Nephron (organoid): Measurements from ENCODE around the gene LDB1.

Experiments
- H3K27ac Mint-ChIP-seq, 3 experiments: 2 replicates each; pipeline ENCODE4 v1.8.0; 2020; ENCODE audit warnings: mixed read lengths in 3 of 3, mild to moderate bottlenecking in 2 of 3, moderate library complexity in 1 of 3
- H3K27me3 Mint-ChIP-seq: 2 replicates; pipeline ENCODE4 v1.8.0; 2021; ENCODE audit warnings: low read depth, mild to moderate bottlenecking, moderate library complexity, mixed read lengths
- H3K36me3 Mint-ChIP-seq: 2 replicates; pipeline ENCODE4 v1.8.0; 2020; ENCODE audit warnings: low read depth, mixed read lengths
- H3K4me1 Mint-ChIP-seq: 2 replicates; pipeline ENCODE4 v1.8.0; 2020; ENCODE audit warnings: mixed read lengths
- H3K4me3 Mint-ChIP-seq, 3 experiments: 2 replicates each; pipeline ENCODE4 v1.8.0; 2020; ENCODE audit warnings: mild to moderate bottlenecking in 3 of 3, mixed read lengths in 3 of 3, moderate library complexity in 2 of 3
- H3K9me3 Mint-ChIP-seq: 2 replicates; pipeline ENCODE4 v1.8.0; 2020; ENCODE audit warnings: mixed read lengths
- CTCF ChIP-seq, 3 experiments: fragments of 200-600 bp; sonication (generic); IDR thresholded peaks; one replicate each; pipeline ENCODE4 v1.5.0; 2021; ENCODE audit warnings: antibody characterized with exemption in 3 of 3; ENCODE audit not compliant: unreplicated experiment in 3 of 3

LDB1 gene

GRCh38 chr10:102117391-102118159 is 2.6 kb downstream of the LDB1 start:
- Mint-ChIP-seq H3K27me3 (no peaks in the 10 kb centered on the region), H3K9me3 (no peaks in the 10 kb centered on the region), H3K27ac (peak overlapping the region; percentile 95 to 99 (median 96)), H3K36me3 (peaks cover 7% of the 10 kb centered on the region), H3K4me1 (peaks cover 77% of the 10 kb centered on the region), H3K4me3 (peak overlapping the region; percentile 92 to 98 (median 97))
- peak; percentile 19 to 28 (median 26) for TF ChIP-seq CTCF (IDR thresholded peaks at IDR 0.05; ENCODE audit: unreplicated experiment in 3 of 3)

- peak overlapping the region; percentile 95 to 99 (median 96) for H3K27ac Mint-ChIP-seq
- peak overlapping the region; percentile 92 to 98 (median 97) for H3K4me3 Mint-ChIP-seq
Observed at GRCh38 chr10:102116656-102117055, 3.5 kb downstream of the LDB1 start.

GRCh38 chr10:102115775-102116174 is 4.4 kb downstream of the LDB1 start:
- Mint-ChIP-seq H3K4me3 (peak overlapping the region; percentile 92 to 98 (median 97)), H3K9me3 (no peaks in the 10 kb centered on the region), H3K4me1 (peaks cover 65% of the 10 kb centered on the region), H3K27ac (peak overlapping the region; percentile 95 to 99 (median 96)), H3K27me3 (no peaks in the 10 kb centered on the region), H3K36me3 (peaks cover 18% of the 10 kb centered on the region)
- no peak for TF ChIP-seq CTCF (IDR thresholded peaks at IDR 0.05; ENCODE audit: unreplicated experiment in 3 of 3)

More at GRCh38 chr10:102116656-102117055, 3.5 kb downstream of the LDB1 start:
- H3K36me3 Mint-ChIP-seq = peaks cover 12% of the 10 kb centered on the region
- no peak for TF ChIP-seq CTCF (IDR thresholded peaks at IDR 0.05; ENCODE audit: unreplicated experiment in 3 of 3)
- H3K27me3 Mint-ChIP-seq = no peaks in the 10 kb centered on the region
- H3K4me1 Mint-ChIP-seq = peaks cover 72% of the 10 kb centered on the region
- no peaks in the 10 kb centered on the region for H3K9me3 Mint-ChIP-seq

DNA sequence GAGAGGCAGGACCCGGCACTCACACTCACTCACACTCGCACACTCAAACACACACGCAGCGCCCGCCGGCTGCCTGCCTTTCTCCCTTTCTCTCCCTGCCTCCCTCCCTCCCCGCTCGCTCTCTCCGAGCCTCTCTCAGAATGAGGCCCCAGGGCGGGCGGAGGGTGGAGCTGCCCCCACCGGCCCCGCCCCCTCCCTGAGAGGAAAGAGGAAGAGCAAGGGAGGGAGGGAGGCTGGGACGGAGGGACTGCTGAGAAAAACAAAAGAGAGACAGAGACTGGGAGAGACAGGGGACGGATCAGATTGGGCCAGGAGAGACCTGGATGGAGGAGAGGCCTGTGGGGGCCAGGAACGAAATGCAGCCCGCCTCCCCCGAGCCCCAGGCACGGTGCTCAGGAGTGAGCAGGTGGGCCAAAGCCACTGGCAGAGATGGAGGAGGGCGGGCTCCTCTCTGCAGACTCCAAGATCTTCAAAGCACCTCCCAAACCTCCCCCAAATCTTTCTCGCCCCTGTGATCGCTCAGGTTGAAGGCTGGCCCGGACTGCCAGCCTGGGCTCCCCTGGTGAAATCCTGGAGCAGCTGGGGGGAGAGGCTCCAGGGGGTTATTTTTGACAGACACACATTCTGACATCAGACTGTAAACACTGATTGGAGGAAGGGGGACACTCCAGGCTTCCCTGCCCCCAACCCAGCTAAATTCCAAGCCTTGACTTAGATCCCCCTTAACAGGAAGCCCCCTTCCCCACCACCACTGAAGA is 5.1 kb downstream of the LDB1 start:
- no peak for TF ChIP-seq CTCF (IDR thresholded peaks at IDR 0.05; ENCODE audit: unreplicated experiment in 3 of 3)
- peaks cover 25% of the 10 kb centered on the region for H3K36me3 Mint-ChIP-seq
- no peaks in the 10 kb centered on the region for H3K27me3 Mint-ChIP-seq
- H3K27ac Mint-ChIP-seq = peak overlapping the region; percentile 95 to 99 (median 96)
- H3K4me3 Mint-ChIP-seq = peak overlapping the region; percentile 92 to 98 (median 97)
- no peaks in the 10 kb centered on the region for H3K9me3 Mint-ChIP-seq
- peaks cover 65% of the 10 kb centered on the region for H3K4me1 Mint-ChIP-seq

DNA sequence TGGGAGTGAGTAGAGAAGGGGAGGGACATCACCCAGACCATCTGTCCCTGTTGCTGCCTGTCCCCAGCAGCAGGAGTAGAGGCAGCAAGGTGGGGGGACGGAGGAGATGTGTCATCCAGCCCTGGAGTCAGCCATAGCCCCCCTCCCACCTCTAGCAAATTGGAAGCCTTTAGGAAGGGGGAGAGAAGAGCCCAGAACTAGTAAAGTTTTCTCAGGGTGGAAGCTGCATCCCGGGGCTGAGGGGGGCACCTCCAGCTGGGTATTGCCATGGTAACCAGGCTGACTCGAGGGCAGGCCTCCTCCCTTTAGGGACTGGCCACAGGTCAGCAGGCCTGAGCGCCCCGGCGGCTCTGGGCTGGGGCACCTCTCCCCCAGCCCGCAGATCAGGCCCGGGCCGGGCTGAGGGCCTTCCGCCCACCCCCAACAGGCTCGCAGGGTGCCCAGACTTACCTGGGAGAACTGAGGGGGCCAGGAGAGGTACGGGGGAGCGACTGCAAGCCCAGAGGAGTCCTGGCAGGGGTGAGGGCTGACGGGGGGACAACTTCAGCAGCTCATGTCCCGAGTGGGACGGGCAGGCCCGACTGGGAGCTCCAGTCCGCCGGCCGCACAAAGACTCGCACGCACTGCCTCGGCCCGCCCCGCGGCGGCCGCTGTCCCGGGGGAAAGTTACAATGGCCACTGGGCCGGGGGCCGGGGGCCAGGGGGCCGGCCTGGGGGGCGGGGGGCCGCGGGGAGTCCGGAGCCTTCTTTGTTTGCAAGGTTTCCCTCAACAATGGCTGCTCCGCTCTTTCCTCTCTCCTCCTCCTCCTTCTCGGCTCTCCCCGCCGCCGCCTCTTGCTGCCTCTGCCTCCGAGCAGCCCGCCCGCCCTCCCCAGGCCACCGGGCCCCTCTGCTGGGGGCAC is 6.0 kb downstream of the LDB1 start:
- H3K4me3 Mint-ChIP-seq = peak overlapping the region; percentile 92 to 98 (median 97)
- H3K36me3 Mint-ChIP-seq = peaks cover 33% of the 10 kb centered on the region

More for the DNA sequence above, 6.0 kb downstream of the LDB1 start:
- Mint-ChIP-seq H3K9me3 (no peaks in the 10 kb centered on the region), H3K4me1 (peaks cover 62% of the 10 kb centered on the region), H3K27ac (peak overlapping the region; percentile 95 to 99 (median 96)), H3K27me3 (no peaks in the 10 kb centered on the region)
- no peak for TF ChIP-seq CTCF (IDR thresholded peaks at IDR 0.05; ENCODE audit: unreplicated experiment in 3 of 3)
